Esophagus muscularis mucosa (tissue), 3 donors: ENCODE data around the gene ELL2.

ENCODE experiments used
- POLR2A ChIP-seq: fragments of 450-650 bp; IDR thresholded peaks from one replicate; pipeline ENCODE4 v1.6.1; 2017; ENCODE audit warnings: antibody characterized with exemption, moderate library complexity, mild to moderate bottlenecking, low read depth
- TF ChIP-seq, protein P1 (sequence below), 3 experiments: fragments of 200-600 bp in 2 of 3; fragments of 450-650 bp in 1 of 3; sonication (generic) in 2 of 3; IDR thresholded peaks; one replicate each; pipeline ENCODE4 v1.5.1; 2017 to 2019; ENCODE audit warnings: antibody characterized with exemption in 3 of 3, mild to moderate bottlenecking in 2 of 3, moderate library complexity in 1 of 3

DNA sequence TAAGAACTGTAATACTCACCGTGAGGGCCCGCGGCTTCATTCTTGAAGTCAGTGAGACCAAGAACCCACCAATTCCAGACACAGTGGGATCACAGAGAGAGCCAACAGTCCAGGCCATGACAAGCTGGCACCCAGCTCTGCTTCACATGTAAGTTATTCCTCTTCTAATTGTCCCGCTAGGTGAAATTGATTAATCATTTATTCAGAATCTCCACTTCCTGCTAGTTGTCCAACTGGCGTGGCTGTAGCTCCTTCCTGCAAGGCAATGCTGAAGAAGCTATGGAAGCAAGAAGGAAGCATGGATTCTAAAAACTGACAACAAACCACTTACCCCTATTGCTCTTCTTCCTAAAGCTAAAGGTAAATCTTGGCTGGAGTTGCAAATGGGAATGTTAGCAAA, 109.1 kb downstream of the ELL2 start:
- TF ChIP-seq, protein P1, sequence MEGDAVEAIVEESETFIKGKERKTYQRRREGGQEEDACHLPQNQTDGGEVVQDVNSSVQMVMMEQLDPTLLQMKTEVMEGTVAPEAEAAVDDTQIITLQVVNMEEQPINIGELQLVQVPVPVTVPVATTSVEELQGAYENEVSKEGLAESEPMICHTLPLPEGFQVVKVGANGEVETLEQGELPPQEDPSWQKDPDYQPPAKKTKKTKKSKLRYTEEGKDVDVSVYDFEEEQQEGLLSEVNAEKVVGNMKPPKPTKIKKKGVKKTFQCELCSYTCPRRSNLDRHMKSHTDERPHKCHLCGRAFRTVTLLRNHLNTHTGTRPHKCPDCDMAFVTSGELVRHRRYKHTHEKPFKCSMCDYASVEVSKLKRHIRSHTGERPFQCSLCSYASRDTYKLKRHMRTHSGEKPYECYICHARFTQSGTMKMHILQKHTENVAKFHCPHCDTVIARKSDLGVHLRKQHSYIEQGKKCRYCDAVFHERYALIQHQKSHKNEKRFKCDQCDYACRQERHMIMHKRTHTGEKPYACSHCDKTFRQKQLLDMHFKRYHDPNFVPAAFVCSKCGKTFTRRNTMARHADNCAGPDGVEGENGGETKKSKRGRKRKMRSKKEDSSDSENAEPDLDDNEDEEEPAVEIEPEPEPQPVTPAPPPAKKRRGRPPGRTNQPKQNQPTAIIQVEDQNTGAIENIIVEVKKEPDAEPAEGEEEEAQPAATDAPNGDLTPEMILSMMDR (IDR thresholded peaks at IDR 0.05) = no peak
- no peak for TF ChIP-seq POLR2A
